GM19035 (cell line): ENCODE measurements around the gene NUDT9.
"Not testable (repeated sequence)": the region's sequence is repeated elsewhere in the genome, so short reads cannot be mapped to it uniquely, and the experiment has no call there.

ENCODE experiments used
- ATAC-seq: cut with Tn5 transposase; IDR thresholded peaks from one replicate; pipeline ENCODE4 v1.9.1; 2021; ENCODE audit not compliant: unreplicated experiment

NUDT9 gene

GRCh38 chr4:87422104-87423052 lies at the start of gene NUDT9:
NUDT9 (plus strand) TSS chr4:87422573; CDS start chr4:87422906, 333 bp downstream.
- ATAC-seq: peak; percentile 80

DNA sequence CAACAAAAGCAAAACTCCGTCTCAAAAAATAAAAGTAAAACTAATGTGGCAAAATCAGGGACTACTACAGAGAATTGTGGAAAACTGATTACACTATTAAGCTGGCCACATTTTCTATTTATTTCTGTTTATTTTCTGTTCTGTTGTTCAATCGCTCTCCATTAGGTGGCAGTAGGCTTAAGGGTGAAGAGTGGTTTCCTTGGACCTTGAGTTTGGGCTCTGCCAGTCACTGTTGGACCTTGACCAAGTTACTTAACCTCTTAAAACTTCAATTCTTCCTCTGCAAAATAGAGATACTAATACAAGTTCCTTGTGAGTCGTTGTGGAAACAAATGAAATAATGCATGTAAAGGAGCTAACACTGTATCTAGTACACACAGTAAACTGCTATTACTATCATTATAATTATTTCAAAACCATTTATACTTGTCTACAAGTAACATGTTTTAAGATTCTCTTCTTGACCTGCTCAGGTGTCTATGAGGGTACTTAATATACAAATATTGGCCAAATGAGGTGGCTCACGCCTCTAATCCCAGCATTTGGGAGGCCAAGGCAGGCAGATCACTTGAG lies 46.6 kb upstream of the NUDT9 start:
- ATAC-seq: peak; percentile 59

- ATAC-seq: no peak
Observed at GRCh38 chr4:87377816-87378215, 44.6 kb upstream of the NUDT9 start.

DNA sequence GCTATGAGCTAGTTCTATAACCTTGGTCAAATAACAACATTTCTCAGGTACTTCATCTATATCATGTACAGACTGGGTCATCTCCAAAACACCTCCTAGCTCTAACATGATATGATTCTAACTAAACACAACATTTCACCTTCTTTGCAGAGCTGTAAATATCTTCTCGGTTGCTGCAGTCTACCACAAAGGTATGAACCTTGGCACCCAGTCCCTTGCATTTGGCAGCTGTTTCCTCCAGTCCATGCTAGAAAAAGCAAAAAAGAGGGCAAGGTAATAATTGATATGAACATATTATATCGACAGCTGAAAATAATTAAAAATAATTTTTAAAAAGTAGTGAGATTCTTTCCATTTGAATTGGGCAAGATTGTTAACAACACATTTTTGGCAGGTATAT lies 40.3 kb upstream of the NUDT9 start:
- no peak for ATAC-seq

DNA sequence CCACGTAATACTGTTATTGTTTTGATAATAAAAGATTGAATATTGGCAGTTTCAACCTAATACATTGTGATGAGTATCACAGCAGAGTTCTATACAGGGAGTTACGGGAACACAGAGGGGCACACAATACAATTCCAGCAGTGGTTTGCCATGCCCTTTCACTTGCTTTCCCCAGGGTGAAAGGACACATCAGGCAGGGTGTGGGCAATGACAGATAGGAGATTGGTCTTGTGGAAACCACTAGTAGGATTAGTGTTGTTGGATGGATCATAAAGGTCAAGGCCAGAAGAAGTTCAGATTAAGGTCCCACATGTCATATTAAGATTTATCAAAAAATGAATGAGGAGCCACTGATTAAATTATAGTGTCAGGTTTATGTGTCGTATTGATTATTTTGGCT lies 39.4 kb upstream of the NUDT9 start:
- no peak for ATAC-seq

- ATAC-seq: not testable (repeated sequence)
Observed at GRCh38 chr4:87384466-87385132, 37.8 kb upstream of the NUDT9 start.

GRCh38 chr4:87387237-87387636 lies 35.1 kb upstream of the NUDT9 start:
- no peak for ATAC-seq

DNA sequence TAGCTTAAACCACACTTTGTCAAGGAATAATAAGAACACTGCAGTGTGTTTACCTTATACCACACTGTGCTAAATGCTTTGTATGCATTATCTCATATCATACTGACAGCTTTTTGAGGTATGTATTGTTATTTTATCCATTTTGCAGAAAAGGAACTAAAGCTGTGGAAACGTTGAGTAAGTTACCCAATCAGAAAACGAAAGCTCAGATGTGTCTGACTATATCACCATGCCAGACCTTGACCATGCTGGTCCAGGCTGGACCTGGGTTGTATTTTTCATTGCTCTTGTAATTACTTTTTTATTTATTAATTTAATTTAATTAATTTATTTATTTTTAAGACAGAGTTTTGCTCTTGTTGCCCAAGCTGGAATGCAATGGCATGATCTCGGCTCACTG lies 33.5 kb upstream of the NUDT9 start:
- ATAC-seq: no peak

GRCh38 chr4:87390055-87390454 lies 32.3 kb upstream of the NUDT9 start:
- ATAC-seq: not testable (repeated sequence)

DNA sequence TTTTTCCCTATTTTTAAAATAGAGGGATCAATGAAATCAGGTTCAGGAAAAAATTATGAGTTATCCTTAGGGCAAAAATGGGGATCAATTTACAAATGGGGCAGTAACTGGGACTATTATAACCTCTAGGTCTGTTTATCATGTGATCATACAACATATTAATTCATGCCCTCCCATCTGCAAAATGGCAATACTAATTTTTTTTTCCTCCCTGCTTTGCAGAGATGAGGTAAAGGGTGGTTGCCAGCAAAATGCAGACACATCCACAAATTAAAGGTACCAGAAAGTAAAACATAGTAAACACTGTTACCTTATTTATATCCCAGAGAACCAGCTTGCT lies 31.9 kb upstream of the NUDT9 start:
- peak; percentile 1 for ATAC-seq

DNA sequence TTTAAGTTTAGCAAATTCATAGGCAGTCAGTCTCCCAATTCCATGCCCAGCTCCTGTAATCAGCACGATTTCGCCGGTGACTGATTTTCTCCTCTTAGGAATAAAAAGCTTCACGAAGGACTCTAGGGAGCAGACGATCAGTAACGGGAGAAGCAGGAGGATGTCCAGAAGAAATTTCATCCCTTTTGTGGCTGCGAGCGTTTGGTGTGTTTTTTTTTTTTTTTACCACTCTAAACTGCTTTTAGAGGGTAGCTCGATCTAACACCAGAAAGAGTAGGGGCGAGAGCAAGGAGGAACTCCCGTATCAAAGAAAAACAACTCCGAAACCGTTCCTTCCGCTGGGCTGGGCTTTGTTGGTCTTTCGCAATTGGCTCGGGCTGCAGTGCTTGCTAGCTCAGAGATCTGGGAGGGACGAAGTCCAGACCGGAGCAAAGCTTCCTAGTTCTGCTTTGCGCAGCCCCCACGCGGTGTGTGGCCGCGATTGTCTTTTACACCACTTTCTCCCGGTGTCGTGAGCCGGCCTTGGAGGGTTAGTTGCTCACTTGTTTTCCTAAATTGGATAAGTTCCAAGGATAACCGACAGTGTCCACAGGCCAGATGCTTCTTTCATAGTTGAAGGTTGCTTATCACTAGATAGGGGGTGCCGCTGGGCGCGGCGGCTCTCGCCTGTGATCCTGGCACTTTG lies 31.3 kb upstream of the NUDT9 start, which contains the start of gene HSD17B11:
HSD17B11 (minus strand) TSS at position 298 of the 685 bp plus-strand sequence; CDS start at position 180, 118 bp downstream.
- peak; percentile 99 for ATAC-seq

DNA sequence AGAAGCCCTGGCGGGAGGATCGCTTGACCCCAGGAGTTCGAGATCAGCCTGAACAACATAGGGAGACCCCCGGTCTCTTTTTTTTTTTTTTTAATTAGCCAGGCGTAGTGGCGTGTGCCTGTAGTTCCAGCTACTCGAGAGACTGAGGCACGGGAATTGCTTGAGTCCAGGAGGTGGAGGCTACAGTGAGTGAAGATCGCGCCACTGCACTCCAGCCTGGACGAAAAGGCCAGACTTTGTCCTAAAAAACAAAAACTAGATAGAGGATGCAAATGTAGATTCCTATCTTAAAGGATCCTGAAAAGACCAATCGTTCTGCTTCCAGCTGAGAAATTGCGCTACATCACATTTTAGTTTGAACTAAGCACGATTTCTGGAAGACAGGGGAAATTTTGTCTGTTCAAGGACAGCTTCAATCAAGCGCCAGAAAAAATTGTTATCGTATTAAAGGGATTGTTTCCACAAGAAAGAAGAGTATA lies 30.8 kb upstream of the NUDT9 start:
- peak; percentile 22 for ATAC-seq

DNA sequence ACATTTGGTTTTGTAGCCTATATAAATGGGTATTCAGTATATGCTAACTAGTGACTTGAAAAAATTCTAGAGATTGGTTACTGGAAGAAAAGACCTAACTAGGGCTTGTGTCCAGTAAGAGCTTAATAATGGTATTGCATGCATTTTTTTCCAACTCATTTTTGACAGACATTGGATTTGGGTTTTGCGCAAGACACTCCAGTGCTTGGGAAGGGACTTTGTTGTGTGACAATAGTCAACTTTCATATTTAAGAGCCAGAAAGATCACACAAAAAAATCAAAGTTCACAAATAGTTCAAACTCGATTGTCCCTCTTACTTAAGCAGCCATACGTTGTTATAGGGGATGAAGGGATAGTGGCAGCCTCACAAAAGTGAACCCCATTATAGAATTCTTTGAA lies 30.2 kb upstream of the NUDT9 start:
- ATAC-seq: no peak

- not testable (repeated sequence) for ATAC-seq
Observed at GRCh38 chr4:87395073-87395472, 27.3 kb upstream of the NUDT9 start.

DNA sequence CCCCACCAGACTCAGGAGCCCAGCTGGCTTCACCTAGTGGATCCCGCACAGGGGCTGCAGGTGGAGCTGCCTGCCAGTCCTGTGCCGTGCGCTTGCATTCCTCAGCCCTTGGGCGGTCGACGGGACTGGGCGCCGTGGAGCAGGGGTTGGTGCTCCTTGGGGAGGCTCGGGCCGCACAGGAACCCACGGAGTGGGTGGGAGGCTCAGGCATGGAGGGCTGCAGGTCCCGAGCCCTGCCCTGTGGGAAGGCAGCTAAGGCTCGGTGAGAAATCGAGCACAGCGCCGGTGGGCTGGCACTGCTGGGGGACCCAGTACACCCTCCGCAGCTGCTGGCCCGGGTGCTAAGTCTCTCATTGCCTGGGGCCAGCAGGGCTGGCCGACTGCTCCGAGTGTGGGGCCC lies 26.5 kb upstream of the NUDT9 start:
- not testable (repeated sequence) for ATAC-seq

DNA sequence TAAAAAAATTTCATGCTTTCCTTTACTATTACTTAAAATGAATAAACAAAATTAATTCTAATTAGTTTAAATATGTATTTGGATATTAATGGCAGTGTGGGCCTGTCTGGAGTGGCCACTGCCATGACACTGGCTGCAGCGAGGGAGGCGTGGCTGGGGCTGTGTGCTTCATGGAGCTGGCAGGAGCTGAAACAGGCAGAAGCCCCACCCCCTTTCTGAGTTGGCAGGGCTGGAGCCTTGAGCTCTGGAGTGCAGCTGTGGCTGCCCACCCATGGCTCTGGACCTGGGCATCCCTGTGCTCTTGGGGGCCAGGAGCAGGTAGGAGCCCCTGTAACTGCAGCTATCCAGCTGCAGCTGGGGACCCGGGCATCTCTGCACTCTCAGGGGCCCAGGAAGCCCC lies 23.2 kb upstream of the NUDT9 start:
- ATAC-seq: no peak

DNA sequence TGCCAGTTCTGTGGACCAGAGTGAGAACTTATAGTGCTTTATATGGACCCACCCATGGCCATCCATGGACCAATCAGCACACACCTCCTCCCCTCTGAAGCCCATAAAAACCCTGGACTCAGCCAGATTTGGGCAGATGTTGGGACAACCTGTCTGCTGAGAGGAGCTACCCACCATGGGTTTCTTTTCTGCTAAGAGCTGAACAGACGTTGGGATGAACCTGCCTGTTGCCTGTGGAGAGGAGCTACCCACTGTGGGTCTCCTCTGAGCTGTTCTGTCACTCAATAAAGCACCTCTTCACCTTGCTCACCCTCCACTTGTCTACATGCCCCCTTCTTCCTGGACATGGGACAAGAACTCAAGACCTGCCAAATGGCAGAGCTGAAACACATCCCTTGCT lies 22.4 kb upstream of the NUDT9 start:
- ATAC-seq: no peak

DNA sequence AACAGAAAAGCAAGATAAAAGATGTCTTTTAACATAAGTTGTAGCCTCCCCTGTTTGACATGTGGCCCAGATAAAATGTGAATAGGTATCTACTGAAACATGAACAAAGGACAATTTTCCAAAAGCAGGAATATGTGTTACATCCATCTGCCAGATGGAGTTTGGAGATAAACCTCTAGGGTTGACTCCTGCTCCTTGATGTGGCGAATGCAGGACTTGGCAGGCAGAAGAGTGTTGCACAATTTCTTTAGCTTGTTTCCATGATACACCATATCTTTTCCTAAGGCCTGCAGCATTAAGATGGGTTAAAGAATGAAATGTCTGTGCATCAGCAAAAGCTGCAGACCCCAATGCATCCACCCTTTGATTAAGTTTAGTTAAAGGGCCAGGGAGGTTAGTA lies 18.6 kb upstream of the NUDT9 start:
- ATAC-seq: not testable (repeated sequence)

GRCh38 chr4:87405211-87405820 lies 17.1 kb upstream of the NUDT9 start:
- no peak for ATAC-seq

- ATAC-seq: peak; percentile 60
Observed at GRCh38 chr4:87406462-87406861, 15.9 kb upstream of the NUDT9 start.

DNA sequence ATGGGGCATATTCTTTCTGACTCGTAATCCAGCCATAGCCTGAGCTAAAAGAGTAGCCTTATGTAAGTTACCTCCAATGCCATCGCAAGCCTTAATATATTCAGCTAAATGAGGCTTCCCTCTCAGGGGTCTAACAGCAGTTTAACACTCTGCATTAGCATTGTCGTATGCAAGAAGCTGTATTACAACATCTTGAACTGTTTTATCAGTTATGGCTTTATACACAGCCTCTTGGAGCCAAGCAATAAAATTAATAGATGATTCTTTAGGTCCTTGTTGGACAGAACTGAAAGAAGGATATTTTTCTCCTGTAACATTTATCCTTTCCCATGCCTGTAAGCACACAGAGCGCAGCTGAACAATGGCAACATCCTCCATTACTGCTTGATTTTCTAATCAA lies 15.5 kb upstream of the NUDT9 start:
- not testable (repeated sequence) for ATAC-seq
